Activated CD4-positive, alpha-beta T cell treated with anti-CD3 and anti-CD28 coated beads for 36 hours (primary cell): ENCODE measurements around the gene ZNF516. TPM values are rescaled to one million over a fixed set of nuclear protein-coding genes. Genes with fewer than 3 reads are reported as not detected.
"Not testable (repeated sequence)": the region's sequence is repeated elsewhere in the genome, so short reads cannot be mapped to it uniquely, and the experiment has no call there.

ENCODE experiments used
- ATAC-seq: fragments of 200-7000 bp; cut with Tn5 transposase; one replicate; pipeline ENCODE4 v1.10.0; 2021; ENCODE audit warnings: mild to moderate bottlenecking, moderate library complexity
- CTCF ChIA-PET: fragments of 350-600 bp; sonication (Branson Sonifier 250); formaldehyde crosslinking; loops from one replicate; lab custom pipeline; 2021; ENCODE audit warnings: antibody characterized with exemption; lab: Charles Lee
- POLR2A ChIA-PET: fragments of 350-600 bp; sonication (Branson Sonifier 250); formaldehyde crosslinking; loops from one replicate; lab custom pipeline; 2021; ENCODE audit warnings: antibody characterized with exemption, inconsistent platforms; lab: Charles Lee
- DNase-seq: peaks from one replicate; pipeline ENCODE4 v3.0.0-alpha.2; 2020
- H3K27ac Mint-ChIP-seq: one replicate; pipeline ENCODE4 v1.8.0; 2021; ENCODE audit warnings: mixed read lengths
- H3K27me3 Mint-ChIP-seq: one replicate; pipeline ENCODE4 v1.8.0; 2021; ENCODE audit warnings: mixed read lengths
- H3K36me3 Mint-ChIP-seq: one replicate; pipeline ENCODE4 v1.8.0; 2021; ENCODE audit warnings: low read depth, mixed read lengths
- H3K4me1 Mint-ChIP-seq: one replicate; pipeline ENCODE4 v1.8.0; 2021; ENCODE audit warnings: mixed read lengths
- H3K4me3 Mint-ChIP-seq: one replicate; pipeline ENCODE4 v1.8.0; 2021; ENCODE audit warnings: mild to moderate bottlenecking, moderate library complexity, mixed read lengths
- H3K9me3 Mint-ChIP-seq: one replicate; pipeline ENCODE4 v1.8.0; 2021; ENCODE audit warnings: low read depth, mixed read lengths
- intact Hi-C, 2 experiments: fragments of 100-400 bp; cut with DNase I in 1 of 2; cut with micrococcal nuclease in 1 of 2; formaldehyde crosslinking; loops; one replicate each; pipeline versions ENCODE4 v1.14.2 to v1.15.1; 2022 to 2024; cut with DNase I, micrococcal nuclease
- total RNA-seq, 2 experiments: library from RNA; stranded (reverse); gene quantifications; one replicate each; pipeline ENCODE4 v1.2.3, GENCODE V29; 2021

Gene ZNF516
- total RNA-seq, 2 experiments from 2014 or later: 6.8 to 9.9 TPM

- intact Hi-C loops: no loop called here
- CTCF ChIA-PET: interaction anchor here (0.7 to 1.4 kb wide), 5 partner anchors 8 to 206 kb away, joined by 3 to 4 read pairs (median 3); no protein-coding TSS in a partner anchor
- Mint-ChIP-seq H3K4me1 (peaks cover 19% of the 10 kb centered on the region), H3K27ac (no peak overlapping the region), H3K9me3 (no peaks in the 10 kb centered on the region), H3K36me3 (no peaks in the 10 kb centered on the region), H3K4me3 (no peak overlapping the region), H3K27me3 (peaks cover 2% of the 10 kb centered on the region)
- DNase-seq (no peak), ATAC-seq (no peak)
- POLR2A ChIA-PET: interaction anchor here (0.6 kb wide), 1 partner anchor 23 kb away, joined by 3 read pairs; no protein-coding TSS in a partner anchor
These were observed 14.1 kb downstream of the ZNF516 start for GRCh38 chr18:76480913-76481312.

- Mint-ChIP-seq H3K9me3 (no peaks in the 10 kb centered on the region), H3K4me3 (no peak overlapping the region), H3K4me1 (peaks cover 26% of the 10 kb centered on the region), H3K27ac (no peak overlapping the region), H3K27me3 (peaks cover 3% of the 10 kb centered on the region), H3K36me3 (no peaks in the 10 kb centered on the region)
- no peak for ATAC-seq
- intact Hi-C loops: no loop called here
- ChIA-PET POLR2A (no interaction called here), CTCF (interaction anchor here (0.8 to 1.4 kb wide), 2 partner anchors 11 to 14 kb away, joined by 3 read pairs; no protein-coding TSS in a partner anchor)
- no peak for DNase-seq
These were observed 15.4 kb downstream of the ZNF516 start for GRCh38 chr18:76479351-76480238.

- DNase-seq (no peak), ATAC-seq (no peak)
- H3K4me1 Mint-ChIP-seq: peaks cover 32% of the 10 kb centered on the region
- intact Hi-C loops: no loop called here
- no peaks in the 10 kb centered on the region for H3K36me3 Mint-ChIP-seq
- H3K27me3 Mint-ChIP-seq: peaks cover 4% of the 10 kb centered on the region
- H3K9me3 Mint-ChIP-seq: no peaks in the 10 kb centered on the region
- ChIA-PET POLR2A (interaction anchor here (0.5 kb wide), 1 partner anchor 174 kb away, joined by 4 read pairs; no protein-coding TSS in a partner anchor), CTCF (interaction anchor here (1.4 to 2.1 kb wide), 2 partner anchors 14 to 233 kb away, joined by 3 to 6 read pairs; no protein-coding TSS in a partner anchor)
- no peak overlapping the region for H3K4me3 Mint-ChIP-seq
- H3K27ac Mint-ChIP-seq: no peak overlapping the region
These were observed 18.1 kb downstream of the ZNF516 start for GRCh38 chr18:76476665-76477561.

GRCh38 chr18:76475450-76476194 lies 19.4 kb downstream of the ZNF516 start:
- Mint-ChIP-seq H3K27me3 (peaks cover 5% of the 10 kb centered on the region), H3K9me3 (no peaks in the 10 kb centered on the region), H3K4me3 (no peak overlapping the region), H3K4me1 (peaks cover 32% of the 10 kb centered on the region), H3K27ac (no peak overlapping the region), H3K36me3 (no peaks in the 10 kb centered on the region)
- ATAC-seq: no peak
- ChIA-PET POLR2A (no interaction called here), CTCF (interaction anchor here (1.4 to 2.1 kb wide), 3 partner anchors 13 to 234 kb away, joined by 3 to 6 read pairs (median 6); no protein-coding TSS in a partner anchor)
- DNase-seq: no peak
- intact Hi-C loops: no loop called here

- no peak for DNase-seq
- no peak overlapping the region for H3K4me3 Mint-ChIP-seq
These were observed 20.2 kb downstream of the ZNF516 start for GRCh38 chr18:76474824-76475223.

GRCh38 chr18:76473521-76473920 lies 21.5 kb downstream of the ZNF516 start:
- H3K4me1 Mint-ChIP-seq: peaks cover 37% of the 10 kb centered on the region
- H3K27ac Mint-ChIP-seq, intact Hi-C loops, H3K27me3 Mint-ChIP-seq, H3K4me3 Mint-ChIP-seq, POLR2A ChIA-PET, H3K9me3 Mint-ChIP-seq, DNase-seq, ATAC-seq, H3K36me3 Mint-ChIP-seq: not testable (repeated sequence)
- CTCF ChIA-PET: interaction anchor here (1.1 to 1.8 kb wide), 2 partner anchors 16 to 75 kb away, joined by 5 to 6 read pairs; no protein-coding TSS in a partner anchor

More at GRCh38 chr18:76474824-76475223, 20.2 kb downstream of the ZNF516 start:
- no peak overlapping the region for H3K27ac Mint-ChIP-seq
- H3K4me1 Mint-ChIP-seq: peaks cover 32% of the 10 kb centered on the region
- no peaks in the 10 kb centered on the region for H3K36me3 Mint-ChIP-seq
- intact Hi-C loops: no loop called here
- no peak for ATAC-seq
- peaks cover 5% of the 10 kb centered on the region for H3K27me3 Mint-ChIP-seq
- ChIA-PET POLR2A (no interaction called here), CTCF (interaction anchor here (1.8 to 2.1 kb wide), 2 partner anchors 12 to 76 kb away, joined by 6 read pairs; no protein-coding TSS in a partner anchor)
- no peaks in the 10 kb centered on the region for H3K9me3 Mint-ChIP-seq

- DNase-seq (no peak), ATAC-seq (no peak)
- peaks cover 5% of the 10 kb centered on the region for H3K27me3 Mint-ChIP-seq
- ChIA-PET POLR2A (no interaction called here), CTCF (no interaction called here)
- H3K4me3 Mint-ChIP-seq: no peak overlapping the region
- H3K27ac Mint-ChIP-seq: no peak overlapping the region
- peaks cover 41% of the 10 kb centered on the region for H3K4me1 Mint-ChIP-seq
- H3K36me3 Mint-ChIP-seq: no peaks in the 10 kb centered on the region
- H3K9me3 Mint-ChIP-seq: no peaks in the 10 kb centered on the region
- intact Hi-C loops: no loop called here
These were observed 22.2 kb downstream of the ZNF516 start for GRCh38 chr18:76472829-76473228.

- Mint-ChIP-seq H3K4me3 (no peak overlapping the region), H3K27ac (no peak overlapping the region), H3K36me3 (no peaks in the 10 kb centered on the region), H3K27me3 (peaks cover 5% of the 10 kb centered on the region), H3K4me1 (peaks cover 39% of the 10 kb centered on the region), H3K9me3 (no peaks in the 10 kb centered on the region)
- intact Hi-C loops: no loop called here
- no peak for DNase-seq
- ChIA-PET CTCF (no interaction called here), POLR2A (no interaction called here)
- ATAC-seq: no peak
These were observed 23.4 kb downstream of the ZNF516 start for GRCh38 chr18:76471593-76471992.

GRCh38 chr18:76468345-76469304 lies 26.4 kb downstream of the ZNF516 start:
- ATAC-seq: no peak
- H3K4me1 Mint-ChIP-seq: peaks cover 22% of the 10 kb centered on the region
- no peak for DNase-seq
- no peak overlapping the region for H3K27ac Mint-ChIP-seq
- intact Hi-C loops: no loop called here
- H3K9me3 Mint-ChIP-seq: no peaks in the 10 kb centered on the region
- CTCF ChIA-PET: interaction anchor here (0.6 to 1.1 kb wide), 4 partner anchors 13 to 1478 kb away, joined by 3 read pairs; no protein-coding TSS in a partner anchor
- POLR2A ChIA-PET: no interaction called here
- H3K4me3 Mint-ChIP-seq: no peak overlapping the region
- peaks cover 2% of the 10 kb centered on the region for H3K27me3 Mint-ChIP-seq
- no peaks in the 10 kb centered on the region for H3K36me3 Mint-ChIP-seq
